Right atrium auricular region (tissue), 2 donors: ENCODE results near the gene MYMX. TPM values are rescaled to one million over a fixed set of nuclear protein-coding genes. Genes with fewer than 3 reads are reported as not detected.

Experiments
- DNase-seq: peaks from one replicate; pipeline ENCODE4 v3.0.0-alpha.2; 2019; ENCODE audit warnings: low spot score
- H3K27ac ChIP-seq, 2 donors: fragments of 200-600 bp; sonication (generic); 1 replicate in 1 of 2; 2 replicates in 1 of 2; pipeline ENCODE4 v1.5.1; 2016 to 2019
- H3K27me3 ChIP-seq, 2 donors: fragments of 200-600 bp; sonication (generic); one replicate each; pipeline versions ENCODE4 v1.5.1 to v1.6.0; 2017 to 2019
- H3K36me3 ChIP-seq: fragments of 200-600 bp; sonication (generic); one replicate; pipeline ENCODE4 v1.5.1; 2016
- H3K4me1 ChIP-seq, 2 donors: fragments of 200-600 bp; sonication (generic); one replicate each; pipeline versions ENCODE4 v1.5.1 to v1.6.0; 2017 to 2019
- H3K4me3 ChIP-seq, 2 donors: fragments of 200-600 bp; sonication (generic); 1 replicate in 1 of 2; 2 replicates in 1 of 2; pipeline ENCODE4 v1.5.1; 2017 to 2019; ENCODE audit warnings: mild to moderate bottlenecking in 1 of 2, moderate library complexity in 1 of 2
- H3K9me3 ChIP-seq, 2 donors: fragments of 200-600 bp; sonication (generic); one replicate each; pipeline ENCODE4 v1.5.1; 2019
- CTCF ChIP-seq, 2 donors: fragments of 200-600 bp; sonication (generic); IDR thresholded peaks; one replicate each; pipeline ENCODE4 v1.5.1; 2019; ENCODE audit warnings: antibody characterized with exemption in 2 of 2
- total RNA-seq, 2 donors: library from RNA; depleted of rRNA; stranded (reverse); fragments of >200 nt; gene quantifications; one replicate each; pipeline ENCODE4 v1.1.0, GENCODE V29; 2016

The MYMX gene
- total RNA-seq = not detected

DNA sequence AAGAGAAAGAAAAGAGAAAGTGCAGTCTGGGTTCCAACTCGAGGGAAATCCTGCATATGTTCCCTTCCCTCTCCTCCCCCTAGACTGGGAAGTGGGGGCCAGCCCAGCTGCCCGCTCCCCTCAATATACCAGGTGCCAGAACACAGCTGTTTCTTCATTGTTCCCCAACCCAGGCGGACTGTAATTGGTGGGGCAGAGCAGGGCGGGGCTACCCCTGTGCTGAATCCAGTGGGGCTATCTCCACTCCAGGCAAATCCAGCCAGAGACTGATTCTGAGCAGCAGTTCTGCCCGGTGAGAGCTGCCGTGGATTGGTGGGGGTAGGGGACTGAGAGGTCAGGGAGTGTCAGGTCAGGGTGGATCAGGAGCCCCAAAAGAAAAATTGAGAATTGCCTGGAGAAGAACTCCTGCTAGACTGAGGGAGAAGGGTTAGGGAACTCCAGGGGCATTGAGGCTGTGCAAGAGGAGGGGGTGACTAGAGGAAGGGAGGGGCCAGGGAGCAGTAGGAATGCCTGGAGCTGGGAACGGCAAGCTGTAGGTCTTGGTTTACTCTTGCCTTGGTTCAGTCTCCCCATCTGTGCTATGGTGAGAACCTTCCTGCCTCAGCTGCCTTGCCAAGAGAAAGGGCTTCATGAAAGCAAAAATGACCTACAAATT lies at the start of gene MYMX:
TSS of gene MYMX (plus strand) at position 250 of the 655 bp plus-strand sequence. CDS start 546 bp downstream, outside the sequence.
- no peaks in the 10 kb centered on the region for H3K36me3 ChIP-seq
- DNase-seq = no peak
- H3K27ac ChIP-seq = peak within 1 kb of the TSS; percentile 98
- H3K4me1 ChIP-seq = peaks cover 0 to 49% of the 10 kb centered on the region in 2 donors
- no peaks in the 10 kb centered on the region for H3K27me3 ChIP-seq
- no peak for TF ChIP-seq CTCF (IDR thresholded peaks at IDR 0.05)
- no peaks in the 10 kb centered on the region for H3K9me3 ChIP-seq
- H3K4me3 ChIP-seq = no peak within 1 kb of the TSS

DNA sequence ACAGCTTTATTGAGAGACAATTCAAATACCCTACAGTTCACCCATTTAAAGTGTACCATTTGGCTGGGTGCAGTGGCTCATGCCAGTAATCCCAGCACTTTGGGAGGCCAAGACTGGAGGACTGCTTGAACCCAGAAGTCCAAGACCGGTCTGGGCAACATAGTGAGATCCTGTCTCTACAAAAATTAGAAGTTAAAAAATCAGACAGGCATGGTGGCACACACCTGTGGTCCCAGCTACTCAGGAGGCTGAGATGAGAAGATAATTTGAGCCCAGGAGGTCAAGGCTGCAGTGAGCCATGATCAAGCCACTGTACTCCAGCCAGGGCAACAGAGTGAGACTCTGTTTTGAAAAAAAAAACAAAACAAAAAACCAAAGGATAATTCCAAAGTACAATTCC lies 49.2 kb upstream of the MYMX start:
- DNase-seq = no peak
- no peaks in the 10 kb centered on the region for H3K36me3 ChIP-seq
- no peak for TF ChIP-seq CTCF (IDR thresholded peaks at IDR 0.05)
- no peak overlapping the region for H3K27ac ChIP-seq
- no peaks in the 10 kb centered on the region for H3K27me3 ChIP-seq
- H3K4me3 ChIP-seq = no peak overlapping the region
- no peaks in the 10 kb centered on the region for H3K4me1 ChIP-seq
- H3K9me3 ChIP-seq = no peaks in the 10 kb centered on the region

- TF ChIP-seq CTCF (IDR thresholded peaks at IDR 0.05) = no peak
- H3K4me1 ChIP-seq = peaks cover 0 to 4% of the 10 kb centered on the region in 2 donors
- H3K4me3 ChIP-seq = no peak overlapping the region
- no peaks in the 10 kb centered on the region for H3K27me3 ChIP-seq
- no peak overlapping the region for H3K27ac ChIP-seq
- peak; percentile 65 for DNase-seq
- no peaks in the 10 kb centered on the region for H3K9me3 ChIP-seq
- no peaks in the 10 kb centered on the region for H3K36me3 ChIP-seq
Measured at GRCh38 chr6:44169154-44169553, 47.6 kb upstream of the MYMX start.

DNA sequence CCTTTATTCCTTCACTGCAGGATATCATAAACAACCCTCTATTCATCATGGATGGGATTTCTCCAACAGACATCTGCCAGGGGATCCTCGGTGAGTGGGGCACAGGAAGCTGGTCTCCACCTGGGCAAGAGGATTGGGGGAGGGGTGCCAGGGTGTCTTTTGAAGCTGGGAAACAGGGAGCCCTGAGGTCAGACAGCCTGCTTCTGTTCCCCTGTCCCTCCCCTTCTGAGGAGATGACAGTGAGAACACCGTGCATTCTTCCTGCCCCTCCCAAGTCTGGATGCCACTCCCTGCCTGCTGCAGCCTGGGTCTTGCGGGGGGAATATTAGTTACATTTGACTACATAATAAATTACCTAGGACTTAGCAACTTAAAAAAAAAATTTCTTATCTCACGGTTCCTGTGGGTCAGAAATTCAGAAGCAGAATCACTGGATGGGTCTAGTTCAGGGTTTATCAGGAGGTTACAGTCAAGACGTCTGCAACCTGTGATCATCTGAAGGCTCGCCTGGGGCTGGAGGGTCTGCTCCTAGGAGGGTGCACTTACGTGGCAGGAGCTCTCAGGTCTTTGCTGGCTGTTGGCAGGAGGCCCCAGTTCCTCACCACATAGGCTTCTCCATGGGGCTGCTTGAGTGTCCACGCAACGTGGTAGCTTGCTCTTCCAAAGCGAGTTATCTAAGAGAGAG lies 46.7 kb upstream of the MYMX start:
- Histone ChIP-seq H3K4me3 (no peak overlapping the region), H3K27me3 (no peaks in the 10 kb centered on the region), H3K4me1 (peaks cover 0 to 4% of the 10 kb centered on the region in 2 donors), H3K27ac (no peak overlapping the region), H3K36me3 (no peaks in the 10 kb centered on the region), H3K9me3 (no peaks in the 10 kb centered on the region)
- DNase-seq = no peak
- no peak for TF ChIP-seq CTCF (IDR thresholded peaks at IDR 0.05)

GRCh38 chr6:44171899-44172546 lies 44.7 kb upstream of the MYMX start:
- Histone ChIP-seq H3K4me1 (peaks cover 0 to 14% of the 10 kb centered on the region in 2 donors), H3K4me3 (no peak overlapping the region), H3K9me3 (no peaks in the 10 kb centered on the region), H3K27ac (no peak overlapping the region), H3K36me3 (no peaks in the 10 kb centered on the region), H3K27me3 (no peaks in the 10 kb centered on the region)
- TF ChIP-seq CTCF (IDR thresholded peaks at IDR 0.05) = no peak
- no peak for DNase-seq
